Testis (tissue), 2 donors: ENCODE results near the gene NPHP1.
"Not testable (repeated sequence)": the region's sequence is repeated elsewhere in the genome, so short reads cannot be mapped to it uniquely, and the experiment has no call there.

Experiments used
- POLR2A ChIP-seq: fragments of 450-650 bp; IDR thresholded peaks from one replicate; pipeline ENCODE4 v1.6.1; 2017; ENCODE audit warnings: antibody characterized with exemption, mild to moderate bottlenecking, moderate library complexity
- TF ChIP-seq, protein P1 (sequence below), 3 experiments: fragments of 450-650 bp in 2 of 3; fragments of 200-600 bp in 1 of 3; sonication (generic) in 1 of 3; IDR thresholded peaks; one replicate each; pipeline ENCODE4 v1.5.1; 2016 to 2019; ENCODE audit warnings: antibody characterized with exemption in 3 of 3, mild to moderate bottlenecking in 2 of 3, moderate library complexity in 1 of 3

DNA sequence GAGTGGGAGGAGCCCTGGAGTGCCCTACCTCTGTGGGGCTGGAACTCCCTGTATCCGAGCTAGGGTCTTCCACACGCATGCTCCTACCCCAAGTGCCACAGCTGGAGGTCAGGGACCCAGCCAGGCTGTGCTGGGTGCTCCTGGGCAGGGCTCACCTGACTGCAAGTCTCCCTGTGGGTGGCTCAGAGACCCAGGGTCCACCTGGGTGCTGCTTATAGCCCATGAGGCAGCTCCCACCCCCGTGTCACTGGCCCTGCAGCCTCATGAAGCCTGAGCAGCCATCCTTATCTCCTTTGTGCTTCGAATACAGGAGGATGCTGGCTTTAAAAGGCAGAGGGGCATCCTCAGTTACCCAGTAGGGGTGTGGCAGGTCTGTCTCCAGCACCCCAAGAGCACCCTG lies 103.9 kb downstream of the NPHP1 start:
- TF ChIP-seq, protein P1, sequence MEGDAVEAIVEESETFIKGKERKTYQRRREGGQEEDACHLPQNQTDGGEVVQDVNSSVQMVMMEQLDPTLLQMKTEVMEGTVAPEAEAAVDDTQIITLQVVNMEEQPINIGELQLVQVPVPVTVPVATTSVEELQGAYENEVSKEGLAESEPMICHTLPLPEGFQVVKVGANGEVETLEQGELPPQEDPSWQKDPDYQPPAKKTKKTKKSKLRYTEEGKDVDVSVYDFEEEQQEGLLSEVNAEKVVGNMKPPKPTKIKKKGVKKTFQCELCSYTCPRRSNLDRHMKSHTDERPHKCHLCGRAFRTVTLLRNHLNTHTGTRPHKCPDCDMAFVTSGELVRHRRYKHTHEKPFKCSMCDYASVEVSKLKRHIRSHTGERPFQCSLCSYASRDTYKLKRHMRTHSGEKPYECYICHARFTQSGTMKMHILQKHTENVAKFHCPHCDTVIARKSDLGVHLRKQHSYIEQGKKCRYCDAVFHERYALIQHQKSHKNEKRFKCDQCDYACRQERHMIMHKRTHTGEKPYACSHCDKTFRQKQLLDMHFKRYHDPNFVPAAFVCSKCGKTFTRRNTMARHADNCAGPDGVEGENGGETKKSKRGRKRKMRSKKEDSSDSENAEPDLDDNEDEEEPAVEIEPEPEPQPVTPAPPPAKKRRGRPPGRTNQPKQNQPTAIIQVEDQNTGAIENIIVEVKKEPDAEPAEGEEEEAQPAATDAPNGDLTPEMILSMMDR (IDR thresholded peaks at IDR 0.05): not testable (repeated sequence)
- TF ChIP-seq POLR2A: not testable (repeated sequence)
